H9 (cell line): ENCODE data around the gene SEMA3A. TPM values are rescaled to one million over a fixed set of nuclear protein-coding genes. Genes with fewer than 3 reads are reported as not detected.

ENCODE experiments used
- DNase-seq: peaks from one replicate; pipeline ENCODE4 v3.0.0-alpha.2; 2017
- H2AFZ ChIP-seq: one replicate; pipeline ENCODE4 v1.6.1; 2013; ENCODE audit warnings: mild to moderate bottlenecking, low read length, control low read depth, moderate library complexity
- H2AK5ac ChIP-seq: 2 replicates; pipeline ENCODE4 v1.6.1; 2013; ENCODE audit warnings: low read length, control low read depth, mixed read lengths; ENCODE audit not compliant: insufficient read length
- H2BK120ac ChIP-seq: one replicate; pipeline ENCODE4 v1.6.1; 2013; ENCODE audit warnings: low read depth, mild to moderate bottlenecking, low read length, control low read depth, inconsistent platforms; ENCODE audit not compliant: poor library complexity, severe bottlenecking
- H2BK12ac ChIP-seq: 2 replicates; pipeline ENCODE4 v1.6.1; 2013; ENCODE audit warnings: low read length, control low read depth, mixed read lengths, low read depth; ENCODE audit not compliant: insufficient read length
- H2BK15ac ChIP-seq: 2 replicates; pipeline ENCODE4 v1.6.1; 2013; ENCODE audit warnings: low read depth, low read length, control low read depth
- H2BK20ac ChIP-seq: one replicate; pipeline ENCODE4 v1.6.1; 2013; ENCODE audit warnings: low read depth, mild to moderate bottlenecking, low read length, control low read depth, inconsistent platforms; ENCODE audit not compliant: poor library complexity, severe bottlenecking
- H2BK5ac ChIP-seq: 2 replicates; pipeline ENCODE4 v1.6.1; 2013; ENCODE audit warnings: low read length, control low read depth, mixed read lengths; ENCODE audit not compliant: insufficient read length
- H3K14ac ChIP-seq: 2 replicates; pipeline ENCODE4 v1.6.1; 2013; ENCODE audit warnings: low read length, control low read depth; ENCODE audit not compliant: insufficient read depth
- H3K18ac ChIP-seq: 2 replicates; pipeline ENCODE4 v1.6.1; 2013; ENCODE audit warnings: low read depth, mild to moderate bottlenecking, mixed read lengths, low read length, control low read depth; ENCODE audit not compliant: insufficient read length
- H3K23ac ChIP-seq: 2 replicates; pipeline ENCODE4 v1.6.1; 2013; ENCODE audit warnings: low read length, control low read depth, mixed read lengths, low read depth; ENCODE audit not compliant: insufficient read length
- H3K23me2 ChIP-seq: 2 replicates; pipeline ENCODE4 v1.6.1; 2013; ENCODE audit warnings: low read depth, mild to moderate bottlenecking, mixed read lengths, low read length, control low read depth; ENCODE audit not compliant: insufficient read length, poor library complexity, severe bottlenecking
- H3K27ac ChIP-seq: 2 replicates; pipeline ENCODE4 v1.5.1; 2013; ENCODE audit warnings: low read length, control low read depth, mixed read lengths, low read depth; ENCODE audit not compliant: insufficient read length
- H3K27me3 ChIP-seq: 2 replicates; pipeline ENCODE4 v1.6.1; 2013; ENCODE audit warnings: low read length, control low read depth, inconsistent platforms; ENCODE audit not compliant: insufficient read depth
- H3K4ac ChIP-seq: 2 replicates; pipeline ENCODE4 v1.6.1; 2013; ENCODE audit warnings: low read depth, mild to moderate bottlenecking, control low read depth, inconsistent platforms, low read length, moderate library complexity
- H3K4me1 ChIP-seq: 2 replicates; pipeline ENCODE4 v1.6.1; 2013; ENCODE audit warnings: low read length, control low read depth, inconsistent platforms; ENCODE audit not compliant: insufficient read depth
- H3K4me2 ChIP-seq: 2 replicates; pipeline ENCODE4 v1.6.1; 2013; ENCODE audit warnings: low read length, control low read depth, mixed read lengths; ENCODE audit not compliant: insufficient read length, insufficient read depth
- H3K56ac ChIP-seq: 2 replicates; pipeline ENCODE4 v1.6.1; 2013; ENCODE audit warnings: low read depth, mild to moderate bottlenecking, mixed read lengths, low read length, control low read depth; ENCODE audit not compliant: insufficient read length
- H3K79me1 ChIP-seq: 2 replicates; pipeline ENCODE4 v1.6.1; 2013; ENCODE audit warnings: low read depth, mild to moderate bottlenecking, moderate library complexity, low read length, control low read depth, inconsistent platforms; ENCODE audit not compliant: insufficient read depth, poor library complexity, severe bottlenecking
- H3K79me2 ChIP-seq: 2 replicates; pipeline ENCODE4 v1.6.1; 2013; ENCODE audit warnings: low read length, control low read depth, inconsistent platforms; ENCODE audit not compliant: insufficient read depth
- H3K9ac ChIP-seq: 2 replicates; pipeline ENCODE4 v1.6.1; 2013; ENCODE audit warnings: low read length, control low read depth, mixed read lengths; ENCODE audit not compliant: insufficient read length; ENCODE audit errors: extremely low read depth
- H3K9me3 ChIP-seq: one replicate; pipeline ENCODE4 v1.6.1; 2013; ENCODE audit warnings: low read depth, low read length, inconsistent platforms; ENCODE audit not compliant: control insufficient read depth
- H3T11ph ChIP-seq: one replicate; pipeline ENCODE4 v1.6.1; 2013; ENCODE audit warnings: mild to moderate bottlenecking, low read length, control low read depth, inconsistent platforms
- H4K20me1 ChIP-seq: one replicate; pipeline ENCODE4 v1.6.1; 2013; ENCODE audit not compliant: control insufficient read depth, insufficient read length, insufficient read depth
- H4K5ac ChIP-seq: 2 replicates; pipeline ENCODE4 v1.6.1; 2013; ENCODE audit warnings: low read depth, mild to moderate bottlenecking, mixed read lengths, low read length, control low read depth; ENCODE audit not compliant: insufficient read length
- H4K8ac ChIP-seq: replicated peaks from 2 replicates; pipeline ENCODE4 v1.6.1; 2013; ENCODE audit warnings: low read length, control low read depth, mixed read lengths, low read depth; ENCODE audit not compliant: insufficient read length
- H4K91ac ChIP-seq: 2 replicates; pipeline ENCODE4 v1.6.1; 2013; ENCODE audit warnings: low read depth, mild to moderate bottlenecking, moderate library complexity, mixed read lengths, low read length, control low read depth; ENCODE audit not compliant: insufficient read length
- H3K27ac Mint-ChIP-seq, 3 experiments: 2 replicates in 2 of 3; 3 replicates in 1 of 3; pipeline ENCODE4 v1.8.0; 2020 to 2021; ENCODE audit warnings: mixed read lengths in 3 of 3, mild to moderate bottlenecking in 1 of 3, moderate library complexity in 1 of 3
- H3K27me3 Mint-ChIP-seq: 2 replicates; pipeline ENCODE4 v1.8.0; 2021; ENCODE audit warnings: low read depth, mild to moderate bottlenecking, moderate library complexity, mixed read lengths
- H3K36me3 Mint-ChIP-seq, 3 experiments: 2 replicates in 2 of 3; 3 replicates in 1 of 3; pipeline ENCODE4 v1.8.0; 2020 to 2021; ENCODE audit warnings: low read depth in 3 of 3, mixed read lengths in 3 of 3; ENCODE audit not compliant: insufficient read depth in 1 of 3
- H3K4me1 Mint-ChIP-seq, 2 experiments: 2 replicates each; pipeline ENCODE4 v1.8.0; 2020; ENCODE audit warnings: mixed read lengths in 2 of 2
- H3K4me3 Mint-ChIP-seq, 2 experiments: 2 replicates in 1 of 2; 3 replicates in 1 of 2; pipeline ENCODE4 v1.8.0; 2020 to 2021; ENCODE audit warnings: mild to moderate bottlenecking in 2 of 2, mixed read lengths in 2 of 2, moderate library complexity in 1 of 2
- H3K9me3 Mint-ChIP-seq, 2 experiments: 2 replicates in 1 of 2; 3 replicates in 1 of 2; pipeline ENCODE4 v1.8.0; 2020; ENCODE audit warnings: mild to moderate bottlenecking in 2 of 2, mixed read lengths in 2 of 2, moderate library complexity in 1 of 2
- CTCF ChIP-seq: fragments of 200-600 bp; sonication (generic); conservative IDR thresholded peaks from 3 replicates; pipeline ENCODE4 v1.8.0; 2021; ENCODE audit warnings: antibody characterized with exemption, mild to moderate bottlenecking
- WGBS: extraction: QIAGEN DNeasy Blood & Tissue Kit; methylation state at CpG from one replicate; pipeline ENCODE4 v1.1.7; 2013; ENCODE audit warnings: missing lambda C conversion rate, low lambda C conversion rate, mixed read lengths; ENCODE audit not compliant: insufficient read length; ENCODE audit errors: extremely low coverage; 5-methylcytosine and 5-hydroxymethylcytosine counted together
- total RNA-seq: library from RNA; stranded (reverse); gene quantifications from 2 replicates; pipeline ENCODE4 v1.2.1, GENCODE V29; 2021

SEMA3A gene
- total RNA-seq, 1 experiment from 2014 or later: 60.0 TPM

- Mint-ChIP-seq H3K36me3 (peaks cover 16 to 32% (median 20%) of the 10 kb centered on the region in 3 experiments), H3K9me3 (no peaks in the 10 kb centered on the region; a peak in 1 of 5 replicates), H3K4me1 (no peaks in the 10 kb centered on the region), H3K27me3 (no peaks in the 10 kb centered on the region; the same call in 1 of the 2 replicates), H3K27ac (no peak overlapping the region), H3K4me3 (no peak overlapping the region)
- no peak for TF ChIP-seq CTCF
- Histone ChIP-seq H3K27me3 (no peaks in the 10 kb centered on the region), H2AK5ac (no peak overlapping the region), H3T11ph (no peak overlapping the region), H3K14ac (no peak overlapping the region), H3K79me2 (no peaks in the 10 kb centered on the region), H2BK12ac (no peak overlapping the region), H3K4me2 (no peak overlapping the region), H2BK5ac (no peak overlapping the region), H3K4ac (no peak overlapping the region), H2BK15ac (no peak overlapping the region), H3K23ac (no peak overlapping the region), H4K91ac (no peak overlapping the region), H3K56ac (no peak overlapping the region), H4K8ac (no peak overlapping the region), H2AFZ (no peak overlapping the region), H3K4me1 (no peaks in the 10 kb centered on the region), H4K5ac (no peak overlapping the region), H3K23me2 (no peaks in the 10 kb centered on the region), H3K79me1 (no peaks in the 10 kb centered on the region), H2BK120ac (no peak overlapping the region), H2BK20ac (no peak overlapping the region), H3K18ac (no peak overlapping the region), H4K20me1 (no peaks in the 10 kb centered on the region), H3K9me3 (no peaks in the 10 kb centered on the region), H3K9ac (no peak overlapping the region), H3K27ac (no peak overlapping the region)
- DNase-seq: no peak
- WGBS: no CpG with 5 or more reads among the region's 1 CpG
These were observed 211.0 kb downstream of the SEMA3A start for GRCh38 chr7:83983606-83984005.
